ENCODE measurements around the gene MAPRE3.
A peak's percentile ranks its signal among the peaks of the same experiment; 100 is the strongest.

The MAPRE3 gene

DNA sequence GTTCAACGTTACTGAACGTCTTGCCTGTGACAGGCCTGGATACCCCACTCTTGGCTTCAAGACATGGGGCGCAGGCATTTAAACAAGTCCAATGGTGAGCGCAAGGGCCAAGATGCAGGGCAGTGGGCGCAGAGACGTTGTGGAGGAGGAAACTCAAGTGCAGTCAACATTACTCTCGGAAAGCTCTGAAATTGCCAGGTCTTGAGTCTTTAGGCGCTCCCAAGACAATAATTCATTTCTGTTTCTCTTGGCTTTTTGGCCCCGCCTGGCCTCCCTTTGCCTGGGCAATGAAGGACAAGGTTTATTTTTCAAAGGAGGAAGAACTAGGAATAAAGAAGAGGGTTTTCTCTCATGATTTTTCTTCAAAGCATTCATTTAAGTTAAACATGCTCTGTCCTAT, 49.0 kb downstream of the MAPRE3 start:
- DNase-seq = no peak

DNA sequence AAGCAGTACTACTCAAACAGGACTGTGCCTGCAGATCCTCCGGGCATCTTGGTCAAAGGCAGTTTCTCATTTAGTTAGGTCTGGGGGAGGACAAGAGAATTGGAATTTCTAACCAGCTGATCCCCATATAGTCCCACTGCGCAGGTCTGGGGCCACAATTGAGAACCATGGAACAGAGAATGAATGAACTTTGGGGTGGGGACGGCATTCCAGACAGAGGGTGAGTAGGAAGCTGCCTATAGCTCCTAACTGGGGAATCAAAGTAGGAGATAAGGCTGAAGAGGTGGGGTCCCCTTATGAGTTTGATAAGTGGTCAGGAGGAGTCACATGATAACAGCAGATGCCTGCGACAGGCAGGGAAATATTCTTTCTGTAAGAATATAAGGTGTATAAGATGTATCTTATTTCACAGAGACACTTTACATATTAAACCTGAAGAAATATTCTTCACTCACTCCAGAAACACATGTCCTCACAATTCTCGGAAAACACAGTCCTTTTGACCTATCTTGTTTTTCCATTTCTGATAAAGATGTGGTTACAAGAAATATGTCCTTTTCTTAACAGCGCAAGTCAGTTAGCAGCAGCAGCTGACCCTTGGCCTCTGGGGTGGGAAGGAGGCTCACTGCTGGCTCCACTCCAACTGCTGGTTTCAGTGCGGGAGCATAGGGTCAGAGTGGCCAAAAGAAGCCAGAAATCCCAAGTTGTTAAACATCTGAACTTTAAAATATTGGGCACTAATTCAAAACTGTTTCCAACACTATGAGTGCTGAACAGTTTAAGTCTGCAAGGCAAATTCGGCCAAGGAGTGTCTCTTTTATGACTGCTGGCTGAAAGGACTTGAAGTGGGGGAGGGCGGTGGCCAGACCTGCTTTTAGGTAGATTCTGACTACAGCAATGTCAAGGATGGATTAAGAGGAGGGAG, 49.8 kb downstream of the MAPRE3 start:
- DNase-seq = no peak

DNA sequence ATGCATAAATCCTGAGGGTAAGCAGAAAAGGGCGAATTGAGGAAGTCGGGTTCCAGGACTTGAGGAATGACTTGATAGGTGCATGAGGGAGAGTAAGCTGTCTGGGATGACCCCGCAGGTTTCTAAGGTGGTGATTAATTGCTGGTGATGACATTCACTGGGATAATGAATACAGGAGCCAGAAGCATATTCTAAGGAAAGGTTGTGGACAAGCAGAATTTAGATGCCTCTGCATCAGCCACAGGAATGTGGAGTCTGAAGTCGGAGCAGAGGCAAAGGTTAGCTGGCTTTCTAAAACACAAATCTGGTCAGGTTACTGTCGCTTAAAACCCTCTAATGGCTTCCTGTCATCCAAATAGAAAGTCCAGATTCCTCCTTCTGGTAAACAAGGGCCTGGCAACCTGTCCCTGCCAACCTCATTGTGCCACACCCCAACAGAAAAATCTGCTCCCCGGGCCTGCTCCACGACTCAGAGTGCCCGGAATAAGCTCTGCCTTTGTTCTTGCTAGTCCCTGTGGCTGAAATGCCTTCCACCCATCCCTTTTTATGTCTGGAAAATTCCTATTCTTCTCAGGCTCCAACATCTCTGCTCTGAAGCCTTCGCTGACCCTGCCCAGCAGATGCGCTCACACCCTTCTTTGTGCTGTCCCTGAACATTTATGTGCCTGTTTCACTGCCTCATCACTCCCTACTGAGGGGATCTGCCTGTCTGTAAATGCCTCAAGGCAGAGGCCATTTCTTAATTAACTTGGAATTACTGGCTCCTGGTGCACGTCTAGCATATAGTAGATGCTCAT, 51.0 kb downstream of the MAPRE3 start:
- no peak for DNase-seq

DNA sequence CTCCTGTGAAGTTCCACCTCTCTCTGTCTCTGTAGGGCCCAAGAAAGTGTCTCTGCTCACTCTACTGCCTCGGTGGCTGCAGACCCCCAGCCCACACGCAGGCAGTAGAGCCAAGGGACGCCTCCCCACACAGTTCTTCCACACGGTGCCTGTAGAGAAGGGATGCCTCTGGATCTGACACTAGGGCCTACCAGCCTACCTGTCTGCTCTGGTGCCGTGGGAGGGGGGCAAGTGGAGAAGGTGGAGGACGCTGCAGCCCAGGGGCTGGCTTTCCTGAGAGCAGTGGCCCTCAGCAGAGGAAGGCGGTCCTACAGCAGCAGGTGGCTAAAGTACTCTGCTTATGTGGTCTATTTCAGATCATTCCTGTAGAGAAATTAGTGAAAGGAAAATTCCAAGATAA, 53.3 kb downstream of the MAPRE3 start:
- DNase-seq = no peak

DNA sequence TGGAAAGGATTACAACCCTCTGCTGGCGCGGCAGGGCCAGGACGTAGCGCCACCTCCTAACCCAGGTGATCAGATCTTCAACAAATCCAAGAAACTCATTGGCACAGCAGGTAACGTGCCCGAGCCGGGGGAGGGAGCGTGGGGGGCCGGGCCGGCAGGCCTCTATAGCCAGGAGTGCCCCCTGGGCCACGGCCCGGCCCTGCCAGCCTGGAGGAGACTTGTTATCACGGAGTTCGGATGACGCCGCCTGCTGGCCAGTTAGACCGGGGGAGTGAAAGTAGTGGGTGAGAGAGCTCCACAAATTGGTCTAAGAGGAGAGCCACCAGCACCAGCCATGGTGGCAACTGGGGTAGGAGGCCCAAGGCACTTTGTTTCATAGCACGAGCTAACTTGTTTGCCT, 53.8 kb downstream of the MAPRE3 start:
- DNase-seq = no peak

DNA sequence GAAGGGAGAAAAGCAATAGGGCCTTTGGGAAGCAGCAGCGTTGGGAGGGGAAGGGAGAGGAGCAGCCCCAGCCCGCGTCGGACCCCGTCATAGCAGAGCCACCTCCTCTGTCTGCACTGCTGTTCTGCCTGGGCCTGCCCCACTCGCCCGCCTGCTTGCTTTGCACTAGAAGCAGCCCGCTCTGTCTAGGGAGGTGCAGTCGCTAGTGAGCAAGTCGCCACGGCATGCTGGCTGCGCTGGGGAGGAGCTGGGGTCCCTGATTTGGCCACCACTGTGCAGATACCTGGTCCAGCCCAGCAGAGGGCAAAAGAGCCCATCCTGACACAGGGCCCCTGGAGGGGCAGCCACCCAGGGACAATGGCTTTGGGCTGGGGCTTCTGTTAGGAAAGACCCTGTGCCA, 54.4 kb downstream of the MAPRE3 start:
- no peak for DNase-seq

DNA sequence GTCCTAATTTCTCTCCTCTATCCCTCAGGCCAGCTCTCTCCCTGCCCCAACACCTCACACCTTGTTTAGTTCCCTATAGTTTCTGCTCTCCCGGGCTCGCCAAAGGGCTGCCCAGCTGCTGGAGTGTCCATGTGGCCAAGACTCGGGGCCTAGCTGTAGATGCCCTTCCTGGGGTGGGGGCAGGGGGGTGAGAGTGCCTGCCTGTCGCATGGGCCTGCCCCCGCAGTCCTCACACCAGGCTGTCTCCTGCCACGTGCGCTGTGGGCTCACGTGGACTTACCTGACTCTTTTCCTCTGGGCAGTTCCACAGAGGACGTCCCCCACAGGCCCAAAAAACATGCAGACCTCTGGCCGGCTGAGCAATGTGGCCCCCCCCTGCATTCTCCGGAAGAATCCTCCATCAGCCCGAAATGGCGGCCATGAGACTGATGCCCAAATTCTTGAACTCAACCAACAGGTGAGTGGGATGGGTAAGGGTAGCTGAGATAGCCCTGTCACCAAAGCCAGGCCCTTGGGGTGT, 54.9 kb downstream of the MAPRE3 start:
- DNase-seq = no peak

DNA sequence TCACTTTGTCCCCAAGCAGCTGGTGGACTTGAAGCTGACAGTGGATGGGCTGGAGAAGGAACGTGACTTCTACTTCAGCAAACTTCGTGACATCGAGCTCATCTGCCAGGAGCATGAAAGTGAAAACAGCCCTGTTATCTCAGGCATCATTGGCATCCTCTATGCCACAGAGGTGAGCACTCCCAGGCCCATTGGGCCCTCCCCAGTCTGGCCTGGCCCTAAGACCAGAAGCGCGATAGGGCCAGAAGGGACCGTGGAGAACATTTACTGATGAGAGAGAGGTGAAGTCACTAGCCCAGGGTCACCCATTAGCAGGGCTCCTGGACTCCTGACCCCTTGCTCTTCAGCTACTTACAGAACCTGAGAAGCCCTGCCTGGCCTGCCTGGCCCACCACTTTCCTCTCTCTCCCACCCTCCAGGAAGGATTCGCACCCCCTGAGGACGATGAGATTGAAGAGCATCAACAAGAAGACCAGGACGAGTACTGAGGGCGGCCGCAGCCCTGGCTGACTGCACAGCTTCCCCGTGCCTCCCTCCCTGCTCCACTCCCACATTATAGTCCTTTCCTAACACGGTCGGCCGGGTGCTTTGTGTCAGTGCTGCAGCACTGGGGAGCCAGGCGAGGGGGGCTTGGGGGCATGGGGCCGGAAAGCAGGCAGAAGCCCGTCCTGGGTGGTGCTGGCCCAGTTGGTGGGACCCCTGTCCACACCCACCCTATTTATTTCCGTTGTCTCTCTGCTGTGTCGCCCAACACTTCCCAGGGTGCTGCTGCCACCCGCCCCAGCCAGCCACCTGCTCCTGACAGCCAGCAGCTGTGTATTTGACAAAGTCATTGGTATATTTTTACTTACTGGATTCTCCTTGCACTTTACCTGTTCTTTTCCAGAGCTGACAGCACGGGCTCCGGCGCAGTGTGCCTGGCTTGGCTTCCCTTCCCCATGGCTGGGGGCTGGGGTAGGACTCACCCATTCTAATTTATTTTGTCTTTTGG, 55.7 kb downstream of the MAPRE3 start:
- DNase-seq = no peak

DNA sequence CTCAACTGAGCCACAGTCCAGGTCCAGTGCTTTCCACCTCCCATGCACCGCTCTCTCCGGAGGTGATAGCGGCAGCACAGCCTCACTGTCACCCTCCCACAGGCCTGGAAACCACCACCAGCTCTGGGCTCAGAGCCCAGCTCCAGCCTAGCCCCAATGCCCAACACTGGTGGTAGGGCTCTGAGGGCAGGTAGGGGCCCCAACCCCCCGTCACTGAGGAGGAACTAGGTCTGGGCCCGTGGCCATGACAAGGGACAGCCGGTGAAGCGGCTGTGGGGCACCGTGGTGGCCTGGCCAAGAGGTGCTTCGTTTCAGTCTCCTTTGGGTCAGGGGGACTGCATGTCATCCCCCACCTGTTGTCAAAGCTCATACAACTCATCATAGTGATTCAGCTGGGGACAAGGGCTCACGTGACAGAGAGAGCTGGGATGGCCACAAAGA, 56.8 kb downstream of the MAPRE3 start:
- no peak for DNase-seq

DNA sequence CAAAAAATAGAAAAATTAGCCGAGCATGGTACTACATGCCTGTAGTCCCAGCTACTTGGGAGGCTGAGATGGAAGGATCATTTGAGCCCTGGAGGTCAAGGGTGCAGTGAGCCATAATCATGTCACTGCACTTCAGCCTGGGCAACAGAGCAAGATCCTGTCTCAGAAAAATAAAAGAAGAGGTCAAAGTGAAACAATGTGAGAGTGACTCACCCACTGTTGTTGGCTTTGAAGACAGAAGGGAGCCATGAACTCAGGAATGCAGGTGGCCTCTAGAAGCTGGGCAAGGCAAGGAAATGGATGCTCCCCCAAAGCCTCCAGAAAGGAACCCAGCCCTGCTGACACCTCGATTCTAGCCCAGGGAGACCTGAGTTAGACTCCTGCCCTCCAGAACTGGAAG, 58.6 kb downstream of the MAPRE3 start:
- no peak for DNase-seq

DNA sequence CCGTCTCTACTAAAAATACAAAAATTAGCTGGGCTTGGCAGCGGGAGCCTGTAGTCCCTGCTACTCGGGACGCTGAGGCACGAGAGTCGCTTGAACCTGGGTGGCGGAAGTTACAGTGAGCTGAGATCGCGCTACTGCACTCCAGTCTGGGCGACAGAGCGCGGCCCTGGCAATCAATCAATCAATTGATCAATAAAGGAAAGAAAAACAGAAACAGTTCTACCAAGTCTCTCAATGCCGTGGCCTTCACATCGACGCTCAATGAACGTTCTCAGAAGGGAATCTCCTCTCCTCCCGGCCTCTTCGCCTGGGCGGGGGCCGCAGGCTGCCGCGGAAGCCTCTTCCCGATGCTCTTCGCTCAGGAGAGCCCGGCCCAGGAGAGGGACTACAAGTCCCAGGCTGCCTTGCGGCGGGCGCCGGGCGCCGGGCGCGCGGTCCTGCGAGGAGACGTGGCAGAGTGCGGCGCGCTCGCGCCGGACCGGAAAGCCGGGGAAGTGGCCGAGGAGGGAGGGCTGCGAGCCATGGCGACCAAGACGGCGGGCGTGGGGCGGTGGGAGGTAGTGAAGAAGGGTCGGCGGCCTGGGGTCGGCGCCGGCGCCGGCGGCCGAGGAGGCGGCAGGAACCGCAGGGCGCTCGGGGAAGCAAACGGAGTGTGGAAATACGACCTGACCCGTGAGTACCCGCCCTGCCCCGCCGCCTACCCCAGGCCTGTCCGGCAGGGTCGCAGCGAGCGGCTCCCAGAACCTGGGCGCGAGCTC, 62.2 kb downstream of the MAPRE3 start, which contains the start of gene TMEM214:
Gene TMEM214 (plus strand): TSS at position 471 of the 758 bp plus-strand sequence. CDS start 51 bp downstream, at position 522.
- peak; percentile 92 for DNase-seq

DNA sequence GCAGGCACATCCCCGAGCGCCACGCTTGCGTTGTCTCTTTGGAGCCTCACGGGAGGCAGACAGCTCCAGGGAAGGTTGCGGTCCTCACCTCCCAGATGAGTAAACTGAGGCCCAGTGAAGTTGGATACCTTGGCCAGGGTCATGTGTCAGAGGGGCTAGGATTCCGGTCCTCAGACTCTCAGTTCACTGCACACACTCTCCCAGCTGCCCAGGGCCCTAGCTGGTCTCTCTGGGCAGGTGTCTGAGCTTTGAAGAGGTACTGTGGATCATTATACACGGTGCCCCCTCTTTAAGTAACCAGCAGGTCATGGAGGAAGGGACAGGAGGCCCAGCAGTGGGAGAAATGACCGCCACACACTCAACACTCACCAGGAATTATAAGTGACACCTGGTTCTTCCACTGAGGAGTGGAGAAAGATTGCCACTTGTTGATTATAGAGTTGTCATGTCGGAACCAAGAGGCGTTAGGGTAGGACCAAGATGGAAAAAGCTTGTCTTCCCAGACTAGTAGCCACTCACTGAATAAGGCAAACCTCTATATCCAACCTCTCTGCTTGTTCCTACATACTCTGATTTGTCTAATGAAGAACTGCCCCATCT, 62.9 kb downstream of the MAPRE3 start:
- no peak for DNase-seq

DNA sequence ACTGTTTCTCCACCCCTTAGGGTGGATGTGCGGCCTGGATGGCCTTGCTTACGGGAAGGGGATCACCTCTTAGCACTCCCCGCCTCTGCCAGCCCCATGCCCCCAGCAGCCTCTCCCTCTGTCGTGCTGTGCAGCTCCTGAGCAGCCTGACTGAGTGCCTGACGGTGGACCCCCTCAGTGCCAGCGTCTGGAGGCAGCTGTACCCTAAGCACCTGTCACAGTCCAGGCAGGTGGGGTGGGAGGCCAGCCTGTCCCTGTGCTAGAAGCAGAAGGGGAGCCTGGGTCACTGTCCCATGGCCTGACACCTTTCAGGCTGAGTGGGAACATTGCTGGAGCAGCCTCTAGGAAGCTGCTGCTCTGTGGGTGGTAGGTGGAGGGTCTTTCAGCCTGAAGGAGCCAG, 67.6 kb downstream of the MAPRE3 start:
- no peak for DNase-seq

DNA sequence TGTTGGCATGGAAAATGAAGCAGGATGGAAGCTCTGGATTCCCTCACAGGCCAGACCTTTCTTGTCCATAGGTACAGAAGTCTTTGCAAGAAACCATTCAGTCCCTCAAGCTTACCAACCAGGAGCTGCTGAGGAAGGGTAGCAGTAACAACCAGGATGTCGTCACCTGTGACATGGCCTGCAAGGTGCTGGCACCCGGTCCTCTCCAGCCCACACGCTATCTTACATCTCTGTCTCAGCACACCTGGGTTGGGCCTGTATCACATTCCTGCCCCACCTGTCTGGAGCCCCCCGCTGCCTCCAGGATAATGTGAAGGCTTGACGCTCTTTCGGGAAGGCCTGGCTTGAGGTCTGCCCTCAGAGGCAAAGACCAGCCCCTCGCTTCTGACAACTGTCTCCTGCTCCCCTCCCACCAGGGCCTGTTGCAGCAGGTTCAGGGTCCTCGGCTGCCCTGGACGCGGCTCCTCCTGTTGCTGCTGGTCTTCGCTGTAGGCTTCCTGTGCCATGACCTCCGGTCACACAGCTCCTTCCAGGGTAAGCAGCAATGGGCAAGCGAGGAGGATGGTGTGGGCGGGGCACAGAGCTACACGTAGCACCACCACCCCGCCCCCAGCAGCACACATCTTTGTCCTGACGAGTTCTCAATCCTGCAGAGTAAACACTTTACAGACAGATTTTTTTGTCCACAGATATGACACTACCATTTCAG, 68.3 kb downstream of the MAPRE3 start:
- DNase-seq = no peak

DNA sequence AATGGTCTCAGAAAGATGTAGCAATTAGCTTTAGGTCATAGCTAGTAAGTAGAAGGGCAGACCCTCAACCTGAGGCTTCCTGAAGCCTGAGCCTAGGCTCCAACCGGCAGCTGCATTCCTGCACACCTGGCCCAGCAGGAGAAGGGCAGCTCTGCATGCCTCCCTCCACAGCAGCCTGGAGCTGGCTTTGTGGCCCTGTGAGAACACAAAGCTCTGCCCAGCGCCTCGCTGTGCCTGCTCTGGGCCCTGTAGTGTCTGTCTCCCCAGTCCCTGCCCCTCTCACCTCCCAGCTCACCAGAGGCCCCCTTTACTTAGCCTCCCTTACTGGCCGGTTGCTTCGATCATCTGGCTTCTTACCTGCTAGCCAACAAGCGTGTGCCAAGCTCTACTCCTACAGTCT, 69.0 kb downstream of the MAPRE3 start:
- no peak for DNase-seq

DNA sequence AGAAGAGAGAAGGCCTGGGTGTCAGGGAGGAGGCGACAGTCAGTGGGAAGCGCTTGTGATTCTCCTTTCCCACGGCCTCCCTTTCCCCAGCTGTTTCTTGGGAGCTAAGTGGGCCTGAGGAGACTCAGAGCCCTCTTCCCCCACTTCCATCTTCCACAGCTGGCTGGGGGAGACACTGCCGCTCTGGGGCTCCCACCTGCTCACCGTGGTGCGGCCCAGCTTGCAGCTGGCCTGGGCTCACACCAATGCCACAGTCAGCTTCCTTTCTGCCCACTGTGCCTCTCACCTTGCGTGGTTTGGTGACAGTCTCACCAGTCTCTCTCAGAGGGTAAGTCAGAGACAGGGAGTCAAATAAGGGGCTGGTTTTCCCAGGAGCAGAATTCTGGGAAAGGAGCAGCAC, 69.4 kb downstream of the MAPRE3 start:
- DNase-seq = no peak

DNA sequence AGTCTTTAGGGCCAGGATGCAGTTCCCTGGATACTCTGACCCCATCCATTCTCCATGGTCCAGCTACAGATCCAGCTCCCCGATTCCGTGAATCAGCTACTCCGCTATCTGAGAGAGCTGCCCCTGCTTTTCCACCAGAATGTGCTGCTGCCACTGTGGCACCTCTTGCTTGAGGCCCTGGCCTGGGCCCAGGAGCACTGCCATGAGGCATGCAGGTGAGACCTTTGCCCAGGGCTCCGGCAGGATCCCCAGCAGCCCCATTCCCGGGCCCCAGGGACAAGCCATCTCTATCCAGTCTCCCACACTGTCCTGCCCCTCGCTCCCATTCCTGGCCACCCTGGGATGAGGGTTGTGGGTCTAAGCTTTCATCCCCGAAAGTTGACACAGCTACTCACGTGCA, 69.8 kb downstream of the MAPRE3 start:
- no peak for DNase-seq

DNA sequence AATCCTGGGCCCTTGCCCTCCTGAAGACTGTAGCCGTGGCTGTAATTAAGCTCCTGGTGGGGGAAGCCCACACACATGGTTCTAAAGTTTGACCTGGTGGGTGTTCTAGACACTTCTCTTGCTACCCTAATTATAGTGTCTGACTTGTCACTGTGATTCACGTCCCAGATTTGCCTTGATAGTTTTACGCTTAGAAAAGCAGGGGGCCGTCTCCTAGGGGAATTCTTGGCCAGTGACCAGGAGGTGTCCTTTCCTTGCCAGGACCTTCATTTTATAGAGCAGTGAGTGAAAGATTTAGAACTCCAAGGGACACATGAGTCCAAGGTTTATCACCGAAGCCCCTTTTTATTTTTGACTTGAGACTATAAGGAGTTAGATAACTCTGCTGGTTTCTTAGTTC, 71.3 kb downstream of the MAPRE3 start:
- DNase-seq = no peak

DNA sequence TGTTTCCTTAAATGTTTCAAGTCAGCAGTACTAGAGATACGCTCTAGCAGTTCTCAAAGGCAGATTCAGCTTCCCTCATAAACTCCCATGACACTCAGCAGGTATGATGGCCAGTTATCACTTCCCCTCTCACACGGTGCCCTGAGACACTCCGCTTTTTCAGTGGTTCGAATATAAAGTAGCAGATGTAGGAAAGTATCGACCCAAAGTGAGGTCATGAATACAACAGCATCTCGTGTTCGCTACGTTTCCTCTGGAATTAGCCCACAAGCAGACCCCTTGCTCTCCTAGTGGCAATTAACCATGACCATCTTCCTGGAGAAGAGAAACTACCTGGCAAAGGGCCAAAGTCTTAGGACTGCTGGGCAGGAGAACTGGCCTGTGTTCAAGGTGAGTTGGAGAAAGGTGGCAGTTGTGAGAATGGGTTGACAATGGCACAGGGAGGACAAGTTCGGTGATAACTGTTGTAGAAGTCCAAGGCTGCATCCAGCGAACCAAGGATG, 71.8 kb downstream of the MAPRE3 start:
- no peak for DNase-seq

DNA sequence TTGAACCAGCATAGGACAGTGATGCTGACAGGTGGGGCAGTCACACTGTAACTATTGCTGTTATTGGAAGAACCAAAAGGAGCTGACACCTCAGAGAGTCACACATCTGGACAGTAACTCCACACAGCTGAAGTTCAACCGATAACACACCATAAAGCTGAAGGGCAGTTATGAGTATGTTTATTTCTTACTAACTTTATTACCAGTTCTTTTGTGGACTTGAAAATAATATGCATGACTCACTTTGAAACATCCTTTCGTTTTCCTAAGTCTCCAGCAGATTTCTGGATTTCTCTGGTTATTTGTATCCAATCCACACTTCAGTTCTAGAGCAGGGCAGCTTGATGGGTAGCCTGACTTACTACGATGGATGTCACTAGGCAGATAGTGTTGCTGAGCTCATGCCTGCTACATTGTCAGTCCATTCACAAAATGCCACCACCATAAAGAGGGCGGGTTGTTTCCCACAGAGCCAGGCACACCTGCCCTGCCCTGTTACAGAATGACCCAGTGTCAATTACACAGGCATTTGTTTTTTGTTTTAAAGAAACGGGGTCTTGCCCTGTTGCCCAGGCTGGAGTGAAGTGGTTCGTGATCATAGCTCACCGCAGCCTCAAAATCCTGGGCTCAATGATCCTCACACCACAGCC, 72.7 kb downstream of the MAPRE3 start:
- DNase-seq = no peak

All from activated CD8-positive, alpha-beta memory T cell treated with anti-CD3 and anti-CD28 coated beads for 24 hours (primary cell).